Stimulated activated CD8-positive, alpha-beta memory T cell treated with anti-CD3 and anti-CD28 coated beads, Interleukin-4, amount 100 ng/mL, for 24 hours (primary cell): ENCODE measurements around the gene WNK3.
"Not testable (repeated sequence)": the region's sequence is repeated elsewhere in the genome, so short reads cannot be mapped to it uniquely, and the experiment has no call there.

Experiments used
- DNase-seq: peaks from one replicate; pipeline ENCODE4 v3.0.0-alpha.2; 2020; ENCODE audit warnings: low read depth

WNK3 gene

GRCh38 chrX:54357414-54358377 is at the start of gene WNK3:
Gene WNK3, minus strand, starts transcription at chrX:54358046.
- peak; percentile 11 for DNase-seq

- DNase-seq, result no peak
These were observed 49.4 kb upstream of the WNK3 start for GRCh38 chrX:54407266-54407665.

GRCh38 chrX:54397113-54397512 is 39.3 kb upstream of the WNK3 start:
- no peak for DNase-seq

- no peak for DNase-seq
These were observed 28.5 kb upstream of the WNK3 start for GRCh38 chrX:54386314-54386713.

- not testable (repeated sequence) for DNase-seq
These were observed 26.8 kb upstream of the WNK3 start for GRCh38 chrX:54384661-54385060.

- no peak for DNase-seq
These were observed 1.6 kb upstream of the WNK3 start for GRCh38 chrX:54359408-54359807.

- DNase-seq, result peak; percentile 20
These were observed 772 bp upstream of the WNK3 start for GRCh38 chrX:54358424-54359211.

- DNase-seq, result no peak
These were observed 5.2 kb downstream of the WNK3 start for GRCh38 chrX:54352677-54353076.

GRCh38 chrX:54337383-54337782 is 20.5 kb downstream of the WNK3 start:
- not testable (repeated sequence) for DNase-seq

GRCh38 chrX:54325077-54325476 is 32.8 kb downstream of the WNK3 start:
- no peak for DNase-seq

- no peak for DNase-seq
These were observed 37.8 kb downstream of the WNK3 start for GRCh38 chrX:54320067-54320466.

- DNase-seq, result no peak
These were observed 51.5 kb downstream of the WNK3 start for GRCh38 chrX:54306379-54306778.

GRCh38 chrX:54301516-54301915 is 56.3 kb downstream of the WNK3 start:
- no peak for DNase-seq

- no peak for DNase-seq
These were observed 63.5 kb downstream of the WNK3 start for GRCh38 chrX:54294306-54294705.

- no peak for DNase-seq
These were observed 65.1 kb downstream of the WNK3 start for GRCh38 chrX:54292755-54293154.

GRCh38 chrX:54291758-54292157 is 66.1 kb downstream of the WNK3 start:
- no peak for DNase-seq

GRCh38 chrX:54288968-54289367 is 68.9 kb downstream of the WNK3 start:
- no peak for DNase-seq

GRCh38 chrX:54288277-54288676 is 69.6 kb downstream of the WNK3 start:
- DNase-seq, result no peak

- DNase-seq, result no peak
These were observed 76.2 kb downstream of the WNK3 start for GRCh38 chrX:54281676-54282075.

- DNase-seq, result no peak
These were observed 77.4 kb downstream of the WNK3 start for GRCh38 chrX:54280466-54280865.

GRCh38 chrX:54271664-54272063 is 86.2 kb downstream of the WNK3 start:
- DNase-seq, result no peak

- DNase-seq, result no peak
These were observed 109.5 kb downstream of the WNK3 start for GRCh38 chrX:54248309-54248708.

GRCh38 chrX:54246866-54247265 is 111.0 kb downstream of the WNK3 start:
- no peak for DNase-seq
